ENCODE data around the gene ST14. TPM values are rescaled to one million over a fixed set of nuclear protein-coding genes. Genes with fewer than 3 reads are reported as not detected.

The ST14 gene
- total RNA-seq, 1 experiment from 2014 or later = 1.8 TPM

DNA sequence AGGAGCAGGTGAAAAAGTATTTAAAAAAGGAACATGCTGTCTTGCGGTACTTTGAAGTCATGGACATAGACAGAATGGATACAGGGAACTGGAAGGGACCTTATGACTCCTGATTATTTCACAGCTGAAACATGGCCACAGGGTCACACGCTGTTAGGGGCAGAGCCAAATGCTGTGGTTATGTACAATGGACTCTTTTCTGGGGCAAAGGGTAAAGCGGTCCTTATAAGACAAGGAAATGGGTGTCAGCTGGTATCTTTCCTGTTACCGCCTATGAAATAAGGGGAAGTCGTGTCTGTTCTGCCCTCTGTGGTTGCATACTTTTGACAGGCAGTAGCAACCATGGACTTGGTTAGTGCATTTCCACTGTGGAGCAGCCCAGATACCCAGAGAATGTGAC, 12.8 kb upstream of the ST14 start:
- Histone ChIP-seq H3K27me3 (ENCODE audit: control insufficient read depth, insufficient read depth, low read length) (no peaks in the 10 kb centered on the region), H3K4me1 (ENCODE audit: control insufficient read depth, insufficient read depth, low read length) (peaks cover 9% of the 10 kb centered on the region), H3K4me3 (ENCODE audit: low read depth in 2 of 2, low read length in 2 of 2) (no peak overlapping the region), H3K9me3 (ENCODE audit: control insufficient read depth, insufficient read depth, low read depth, low read length) (no peaks in the 10 kb centered on the region), H3K36me3 (ENCODE audit: control insufficient read depth, insufficient read depth, low read length) (peaks cover 20% of the 10 kb centered on the region; the same call in 1 of the 2 replicates), H3K27ac (ENCODE audit: low read length) (no peak overlapping the region)
- no peak for DNase-seq (ENCODE audit: low read depth, low spot score)
- peak; percentile 44; the same call in 1 of the 2 replicates for ATAC-seq
- no TSS peak for BruUV-seq (replicated peaks)
- in situ Hi-C loops (cut with HindIII; ENCODE audit: low pct_unique_long_range_greater_than_20kb, low sequenced_read_pairs) = no loop called here
- intact Hi-C loops (cut with micrococcal nuclease; ENCODE audit: unreplicated experiment) = loop anchor here (5.0 kb wide), 1 partner anchor 224 kb away; no protein-coding TSS in a partner anchor
- CTCF ChIA-PET = interaction anchor here (0.6 to 1.1 kb wide), 3 partner anchors 148 to 223 kb away, joined by 3 to 4 read pairs (median 3); no protein-coding TSS in a partner anchor
- TF ChIP-seq SIN3A (IDR thresholded peaks at IDR 0.05; ENCODE audit: borderline replicate concordance, insufficient read depth, low read depth, low read length) (no peak), POLR2AphosphoS5 (IDR thresholded peaks at IDR 0.05; ENCODE audit: low read depth, low read length) (no peak), TCF7L2 (IDR thresholded peaks at IDR 0.05; ENCODE audit: low read depth, low read length) (no peak)
- TF ChIP-seq, protein P1, sequence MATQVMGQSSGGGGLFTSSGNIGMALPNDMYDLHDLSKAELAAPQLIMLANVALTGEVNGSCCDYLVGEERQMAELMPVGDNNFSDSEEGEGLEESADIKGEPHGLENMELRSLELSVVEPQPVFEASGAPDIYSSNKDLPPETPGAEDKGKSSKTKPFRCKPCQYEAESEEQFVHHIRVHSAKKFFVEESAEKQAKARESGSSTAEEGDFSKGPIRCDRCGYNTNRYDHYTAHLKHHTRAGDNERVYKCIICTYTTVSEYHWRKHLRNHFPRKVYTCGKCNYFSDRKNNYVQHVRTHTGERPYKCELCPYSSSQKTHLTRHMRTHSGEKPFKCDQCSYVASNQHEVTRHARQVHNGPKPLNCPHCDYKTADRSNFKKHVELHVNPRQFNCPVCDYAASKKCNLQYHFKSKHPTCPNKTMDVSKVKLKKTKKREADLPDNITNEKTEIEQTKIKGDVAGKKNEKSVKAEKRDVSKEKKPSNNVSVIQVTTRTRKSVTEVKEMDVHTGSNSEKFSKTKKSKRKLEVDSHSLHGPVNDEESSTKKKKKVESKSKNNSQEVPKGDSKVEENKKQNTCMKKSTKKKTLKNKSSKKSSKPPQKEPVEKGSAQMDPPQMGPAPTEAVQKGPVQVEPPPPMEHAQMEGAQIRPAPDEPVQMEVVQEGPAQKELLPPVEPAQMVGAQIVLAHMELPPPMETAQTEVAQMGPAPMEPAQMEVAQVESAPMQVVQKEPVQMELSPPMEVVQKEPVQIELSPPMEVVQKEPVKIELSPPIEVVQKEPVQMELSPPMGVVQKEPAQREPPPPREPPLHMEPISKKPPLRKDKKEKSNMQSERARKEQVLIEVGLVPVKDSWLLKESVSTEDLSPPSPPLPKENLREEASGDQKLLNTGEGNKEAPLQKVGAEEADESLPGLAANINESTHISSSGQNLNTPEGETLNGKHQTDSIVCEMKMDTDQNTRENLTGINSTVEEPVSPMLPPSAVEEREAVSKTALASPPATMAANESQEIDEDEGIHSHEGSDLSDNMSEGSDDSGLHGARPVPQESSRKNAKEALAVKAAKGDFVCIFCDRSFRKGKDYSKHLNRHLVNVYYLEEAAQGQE (IDR thresholded peaks at IDR 0.05; ENCODE audit: insufficient read depth in 1 of 2, low read depth in 2 of 2, low read length in 1 of 2) = no peak
- TF ChIP-seq, protein P2, sequence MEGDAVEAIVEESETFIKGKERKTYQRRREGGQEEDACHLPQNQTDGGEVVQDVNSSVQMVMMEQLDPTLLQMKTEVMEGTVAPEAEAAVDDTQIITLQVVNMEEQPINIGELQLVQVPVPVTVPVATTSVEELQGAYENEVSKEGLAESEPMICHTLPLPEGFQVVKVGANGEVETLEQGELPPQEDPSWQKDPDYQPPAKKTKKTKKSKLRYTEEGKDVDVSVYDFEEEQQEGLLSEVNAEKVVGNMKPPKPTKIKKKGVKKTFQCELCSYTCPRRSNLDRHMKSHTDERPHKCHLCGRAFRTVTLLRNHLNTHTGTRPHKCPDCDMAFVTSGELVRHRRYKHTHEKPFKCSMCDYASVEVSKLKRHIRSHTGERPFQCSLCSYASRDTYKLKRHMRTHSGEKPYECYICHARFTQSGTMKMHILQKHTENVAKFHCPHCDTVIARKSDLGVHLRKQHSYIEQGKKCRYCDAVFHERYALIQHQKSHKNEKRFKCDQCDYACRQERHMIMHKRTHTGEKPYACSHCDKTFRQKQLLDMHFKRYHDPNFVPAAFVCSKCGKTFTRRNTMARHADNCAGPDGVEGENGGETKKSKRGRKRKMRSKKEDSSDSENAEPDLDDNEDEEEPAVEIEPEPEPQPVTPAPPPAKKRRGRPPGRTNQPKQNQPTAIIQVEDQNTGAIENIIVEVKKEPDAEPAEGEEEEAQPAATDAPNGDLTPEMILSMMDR (IDR thresholded peaks at IDR 0.05) = no peak
- POLR2A ChIA-PET = no interaction called here

DNA sequence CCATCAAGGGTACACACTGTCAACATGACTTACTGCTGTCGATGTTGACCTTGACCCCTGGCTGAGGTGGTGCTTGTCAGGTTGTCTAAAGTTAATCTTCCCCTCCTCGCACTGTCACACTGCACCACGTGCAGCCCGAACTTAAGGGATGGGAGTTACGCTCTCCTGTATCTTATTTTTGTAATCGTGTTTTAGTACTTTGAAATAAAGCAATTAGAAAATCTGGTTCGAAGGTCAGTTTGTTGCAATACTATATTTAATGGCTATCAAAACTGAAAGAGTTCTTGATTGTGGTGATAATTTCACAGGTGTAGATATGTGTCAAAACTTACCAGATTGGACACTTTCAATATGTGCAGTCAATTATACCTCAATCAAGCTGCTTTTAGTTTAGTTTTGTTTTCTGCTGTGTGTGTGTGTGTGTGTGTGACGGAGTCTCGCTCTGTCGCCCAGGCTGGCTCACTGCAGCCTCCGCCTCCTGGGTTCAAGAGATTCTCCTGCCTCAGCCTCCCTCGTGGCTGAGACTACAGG, 10.7 kb upstream of the ST14 start:
- Histone ChIP-seq H3K4me1 (ENCODE audit: control insufficient read depth, insufficient read depth, low read length) (peaks cover 9% of the 10 kb centered on the region), H3K36me3 (ENCODE audit: control insufficient read depth, insufficient read depth, low read length) (peaks cover 12% of the 10 kb centered on the region; the same call in 1 of the 2 replicates), H3K27ac (ENCODE audit: low read length) (no peak overlapping the region), H3K27me3 (ENCODE audit: control insufficient read depth, insufficient read depth, low read length) (no peaks in the 10 kb centered on the region), H3K4me3 (ENCODE audit: low read depth in 2 of 2, low read length in 2 of 2) (no peak overlapping the region), H3K9me3 (ENCODE audit: control insufficient read depth, insufficient read depth, low read depth, low read length) (no peaks in the 10 kb centered on the region)
- DNase-seq (ENCODE audit: low read depth, low spot score) (no peak), ATAC-seq (no peak)
- ChIA-PET POLR2A (no interaction called here), CTCF (no interaction called here)
- intact Hi-C loops (cut with micrococcal nuclease; ENCODE audit: unreplicated experiment) (loop anchor here (5.0 kb wide), 1 partner anchor 227 kb away; no protein-coding TSS in a partner anchor), in situ Hi-C loops (cut with HindIII; ENCODE audit: low pct_unique_long_range_greater_than_20kb, low sequenced_read_pairs) (no loop called here)
- no TSS peak for BruUV-seq (replicated peaks)
- TF ChIP-seq, protein P2 (IDR thresholded peaks at IDR 0.05) = no peak
- TF ChIP-seq TCF7L2 (IDR thresholded peaks at IDR 0.05; ENCODE audit: low read depth, low read length) (no peak), SIN3A (IDR thresholded peaks at IDR 0.05; ENCODE audit: borderline replicate concordance, insufficient read depth, low read depth, low read length) (no peak), POLR2AphosphoS5 (IDR thresholded peaks at IDR 0.05; ENCODE audit: low read depth, low read length) (no peak)
- TF ChIP-seq, protein P1 (IDR thresholded peaks at IDR 0.05; ENCODE audit: insufficient read depth in 1 of 2, low read depth in 2 of 2, low read length in 1 of 2) = no peak
